Putamen (tissue), 1 donor: ENCODE results near the gene DIDO1.

Source experiments
- DNase-seq: peaks from one replicate; pipeline ENCODE4 v3.0.0-alpha.2; 2016; ENCODE audit warnings: low spot score

DIDO1 gene

GRCh38 chr20:62926229-62927127 lies at the start of gene DIDO1:
Gene DIDO1 (minus strand): TSS chr20:62926505.
- peak; percentile 92 for DNase-seq

- DNase-seq = no peak
Observed at GRCh38 chr20:62975251-62975760, 49.0 kb upstream of the DIDO1 start.

- no peak for DNase-seq
Observed at GRCh38 chr20:62972845-62973745, 46.8 kb upstream of the DIDO1 start.

- peak; percentile 45 for DNase-seq
Observed at GRCh38 chr20:62971950-62972844, 45.9 kb upstream of the DIDO1 start.

- DNase-seq = no peak
Observed at GRCh38 chr20:62971211-62971949, 45.1 kb upstream of the DIDO1 start.

GRCh38 chr20:62970307-62971210 lies 44.3 kb upstream of the DIDO1 start:
- DNase-seq = no peak

GRCh38 chr20:62969939-62970306 lies 43.6 kb upstream of the DIDO1 start:
- DNase-seq = no peak

GRCh38 chr20:62969179-62969760 lies 43.0 kb upstream of the DIDO1 start:
- DNase-seq = no peak

- no peak for DNase-seq
Observed at GRCh38 chr20:62968378-62969178, 42.3 kb upstream of the DIDO1 start.

- no peak for DNase-seq
Observed at GRCh38 chr20:62967628-62968351, 41.5 kb upstream of the DIDO1 start.

- no peak for DNase-seq
Observed at GRCh38 chr20:62967149-62967501, 40.8 kb upstream of the DIDO1 start.

- no peak for DNase-seq
Observed at GRCh38 chr20:62966212-62967148, 40.2 kb upstream of the DIDO1 start.

GRCh38 chr20:62965363-62965771 lies 39.1 kb upstream of the DIDO1 start:
- no peak for DNase-seq

GRCh38 chr20:62964700-62965099 lies 38.4 kb upstream of the DIDO1 start:
- no peak for DNase-seq

GRCh38 chr20:62963614-62964397 lies 37.5 kb upstream of the DIDO1 start:
- no peak for DNase-seq
